DMS 273 (cell line): ENCODE measurements around the gene BLVRB.
"Not testable (repeated sequence)": the region's sequence is repeated elsewhere in the genome, so short reads cannot be mapped to it uniquely, and the experiment has no call there.

Experiments used
- DNase-seq: peaks from one replicate; lab custom pipeline; 2025; ENCODE audit not compliant: unreplicated experiment; lab: John Stamatoyannopoulos, UW

BLVRB gene

GRCh38 chr19:40452016-40452415 lies 13.5 kb downstream of the BLVRB start:
- no peak for DNase-seq

DNA sequence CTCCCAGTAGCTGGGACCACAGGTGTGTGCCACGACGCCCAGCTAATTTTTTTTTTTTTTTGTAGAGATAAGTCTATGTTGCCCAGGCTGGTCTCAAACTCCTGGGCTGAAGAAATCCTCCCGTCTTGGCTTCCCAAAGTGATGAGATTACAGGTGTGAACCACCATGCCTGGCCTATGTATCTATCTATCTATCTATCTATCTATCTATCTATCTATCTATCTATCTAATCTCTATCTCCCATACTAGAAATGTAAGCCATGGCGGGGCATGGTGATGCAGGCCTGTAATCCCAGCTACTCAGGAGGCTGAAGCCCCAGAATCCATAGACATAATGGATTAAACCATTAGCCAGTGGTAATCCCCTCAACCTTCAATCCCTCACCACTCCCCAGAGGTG lies 14.9 kb downstream of the BLVRB start:
- no peak for DNase-seq

DNA sequence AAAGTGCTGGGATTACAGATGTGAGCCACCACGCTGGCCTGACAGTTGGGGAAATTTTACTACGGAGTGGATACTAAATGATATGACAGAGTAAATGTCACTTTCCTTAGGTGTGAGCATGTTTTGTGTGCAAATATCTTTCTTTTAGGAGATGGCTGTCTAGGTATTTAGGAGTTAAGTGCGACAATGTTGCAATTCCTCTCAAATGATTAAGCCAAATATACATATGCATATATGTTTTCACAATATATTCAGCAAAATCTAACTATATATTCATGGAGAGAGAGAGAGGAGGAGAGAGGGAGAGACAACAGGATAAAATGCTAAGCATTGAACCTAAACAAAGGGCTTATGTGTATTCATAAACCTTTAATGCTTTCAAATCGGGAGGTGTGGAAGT lies 16.0 kb downstream of the BLVRB start:
- DNase-seq: no peak

- no peak for DNase-seq
Measured at GRCh38 chr19:40446263-40446784, 19.2 kb downstream of the BLVRB start.

GRCh38 chr19:40445780-40446262 lies 19.7 kb downstream of the BLVRB start:
- no peak for DNase-seq

GRCh38 chr19:40444825-40445312 lies 20.7 kb downstream of the BLVRB start:
- no peak for DNase-seq

- peak; percentile 98 for DNase-seq
Measured at GRCh38 chr19:40444000-40444824, 21.3 kb downstream of the BLVRB start, which contains the start of gene SERTAD3. TSS of gene SERTAD3 (minus strand) at chr19:40444335. CDS start at chr19:40442080, 2,255 bp downstream.

DNA sequence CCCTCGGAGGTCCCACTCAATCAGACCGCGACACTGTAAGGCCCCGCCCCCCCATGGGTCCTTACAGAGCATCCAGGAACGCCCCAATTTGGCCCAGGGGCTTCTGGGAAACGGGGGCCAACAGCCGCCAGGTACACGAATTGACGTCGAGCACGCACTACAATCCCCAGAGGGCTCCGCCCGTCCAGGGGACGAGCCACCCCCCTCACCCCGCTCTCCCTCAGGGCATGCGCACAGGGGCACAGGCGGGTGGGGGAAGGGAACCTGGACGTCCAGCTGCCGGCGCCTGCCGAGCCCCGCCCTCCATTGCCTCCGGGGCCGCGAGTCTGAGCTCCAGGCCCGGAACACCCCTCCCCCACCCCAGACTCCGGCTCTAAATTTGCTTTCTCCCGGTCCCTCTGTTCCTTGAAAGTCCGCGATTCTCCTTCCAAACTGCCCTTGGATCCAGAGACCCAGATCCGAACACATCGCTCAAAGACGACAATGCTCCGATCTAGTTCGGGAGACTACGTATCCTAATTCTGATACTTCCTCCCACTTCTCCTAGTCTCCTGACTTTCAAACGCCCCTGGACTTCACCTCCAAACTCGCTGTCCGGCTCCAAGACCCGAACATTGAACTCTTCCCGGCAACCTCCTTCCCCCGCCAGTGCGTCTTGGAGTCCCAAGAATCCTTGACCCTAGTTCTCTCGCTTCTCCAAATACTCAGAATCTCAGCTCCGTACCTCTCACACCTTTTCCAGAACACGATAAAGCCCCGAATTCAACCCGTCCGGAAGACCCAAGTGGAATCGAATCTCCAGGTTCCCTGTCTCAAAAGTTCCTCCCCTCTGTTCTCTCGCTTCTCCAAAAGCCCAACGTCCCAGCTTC lies 22.2 kb downstream of the BLVRB start:
- peak; percentile 100 for DNase-seq

GRCh38 chr19:40442328-40443130 lies 23.0 kb downstream of the BLVRB start:
- no peak for DNase-seq

DNA sequence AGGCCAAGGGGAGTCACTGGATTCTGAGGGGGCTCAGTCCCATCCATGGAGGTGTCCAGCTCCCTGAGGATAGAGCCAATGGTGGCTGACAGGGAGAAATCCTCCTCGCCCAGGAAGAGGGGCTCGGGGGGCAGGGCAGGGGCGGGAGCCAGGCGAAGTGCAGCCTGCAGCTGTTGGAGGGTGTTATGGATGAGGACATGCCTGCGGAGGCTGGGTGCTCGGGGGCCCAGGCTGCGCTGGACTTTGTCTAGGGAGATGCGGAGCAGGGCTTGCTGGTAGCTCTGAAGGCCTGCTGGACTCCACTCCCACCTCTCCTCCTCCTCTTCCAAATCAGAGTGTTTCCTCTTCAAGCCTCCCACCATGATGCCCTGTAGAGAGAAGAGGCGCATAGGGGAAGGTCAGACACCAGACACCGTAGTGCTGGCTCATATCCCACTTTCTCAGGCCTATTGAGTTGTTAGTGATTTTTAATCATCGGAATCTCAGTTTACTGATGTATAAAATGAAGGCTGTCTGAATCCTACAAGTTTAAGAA lies 23.8 kb downstream of the BLVRB start:
- DNase-seq: no peak

- DNase-seq: no peak
Measured at GRCh38 chr19:40438284-40438683, 27.3 kb downstream of the BLVRB start.

GRCh38 chr19:40433391-40434216 lies 31.9 kb downstream of the BLVRB start:
- DNase-seq: peak; percentile 92

GRCh38 chr19:40432760-40433159 lies 32.8 kb downstream of the BLVRB start:
- not testable (repeated sequence) for DNase-seq

DNA sequence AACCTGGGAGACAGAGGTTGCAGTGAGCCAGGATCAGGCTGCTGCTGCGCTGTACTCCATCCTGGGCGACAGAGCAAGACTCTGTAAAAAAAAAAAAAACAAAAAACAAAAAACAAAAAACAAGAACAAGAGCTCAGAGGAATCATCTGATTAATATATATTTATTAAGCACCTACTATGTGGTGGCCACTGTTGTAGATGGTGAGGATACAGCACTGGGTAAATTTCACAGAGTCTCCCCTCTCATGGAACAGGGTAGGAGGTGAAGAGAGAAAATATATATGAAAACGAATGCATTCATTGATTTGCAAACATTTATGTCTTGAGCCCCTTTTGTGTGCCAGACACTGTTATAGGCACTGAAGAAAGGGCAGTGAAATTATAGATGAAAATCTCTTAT lies 33.8 kb downstream of the BLVRB start:
- DNase-seq: no peak

GRCh38 chr19:40430242-40430641 lies 35.3 kb downstream of the BLVRB start:
- DNase-seq: not testable (repeated sequence)

GRCh38 chr19:40428197-40428596 lies 37.3 kb downstream of the BLVRB start:
- DNase-seq: not testable (repeated sequence)

DNA sequence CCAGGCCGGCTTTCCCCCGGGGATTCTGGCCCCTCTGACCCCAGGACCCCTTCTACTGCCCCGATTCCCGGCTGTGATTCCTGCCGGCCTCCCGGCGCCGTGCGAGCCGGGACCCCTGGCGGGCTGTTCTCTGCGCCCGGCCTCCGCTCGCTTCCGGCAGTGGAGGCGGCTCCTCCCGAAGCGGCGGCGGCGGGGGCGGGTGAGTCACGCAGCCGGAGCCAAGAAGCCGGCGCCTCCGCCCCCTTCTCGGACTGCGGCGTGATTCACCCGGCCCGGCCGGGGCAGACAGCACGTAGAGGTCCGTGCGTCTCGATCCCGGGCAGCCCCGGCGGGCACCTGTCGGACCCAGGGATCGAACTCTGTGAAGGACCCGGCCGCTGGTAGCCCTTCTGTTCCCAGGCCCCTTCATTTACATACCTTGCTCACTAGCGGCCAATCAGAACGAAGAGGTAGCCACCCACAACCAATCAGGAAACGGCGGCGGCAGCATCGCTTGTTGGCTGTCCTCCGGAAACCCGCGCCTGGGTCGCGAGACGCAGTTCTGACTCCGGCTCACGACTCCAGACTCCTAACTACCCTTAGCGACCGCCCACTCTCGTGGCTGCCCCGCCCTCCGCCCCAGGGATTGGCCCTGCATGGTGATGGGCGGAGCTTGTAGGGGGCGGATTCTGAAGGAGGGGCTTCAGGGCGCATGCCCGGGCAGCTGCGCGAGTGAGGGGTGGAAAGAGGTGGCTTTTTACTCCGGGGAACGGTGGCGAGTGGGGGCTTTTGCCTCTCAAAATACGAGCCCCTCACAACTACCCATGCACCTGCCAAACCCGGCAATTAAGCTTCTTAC lies 39.9 kb downstream of the BLVRB start, which contains the start of gene SERTAD1:
Gene SERTAD1, minus strand, starts transcription at position 543 of the 838 bp plus-strand sequence. CDS start 2,446 bp downstream, outside the sequence.
- DNase-seq: peak; percentile 100
